Left lobe of liver (tissue), 2 donors: ENCODE results near the gene NECTIN2. TPM values are rescaled to one million over a fixed set of nuclear protein-coding genes. Genes with fewer than 3 reads are reported as not detected.
"Not testable (repeated sequence)": the region's sequence is repeated elsewhere in the genome, so short reads cannot be mapped to it uniquely, and the experiment has no call there.

Experiments used
- ATAC-seq: fragments of 200-7000 bp; cut with Tn5 transposase; one replicate; pipeline ENCODE4 v1.9.1; 2020; ENCODE audit warnings: mild to moderate bottlenecking, moderate library complexity
- DNase-seq: peaks from one replicate; pipeline ENCODE4 v3.0.0-alpha.2; 2020; ENCODE audit warnings: low spot score
- total RNA-seq: library from RNA; stranded (reverse); gene quantifications from one replicate; pipeline ENCODE4 v1.2.1, GENCODE V29; 2021
- donor health status: DM: no; HTN: no; CAD: no; lungs with moderate emphysema.
- donor health status: DM: no; HTN: yes; CAD: no.

Gene NECTIN2
- total RNA-seq, 1 donor from 2014 or later, result 70.4 TPM

DNA sequence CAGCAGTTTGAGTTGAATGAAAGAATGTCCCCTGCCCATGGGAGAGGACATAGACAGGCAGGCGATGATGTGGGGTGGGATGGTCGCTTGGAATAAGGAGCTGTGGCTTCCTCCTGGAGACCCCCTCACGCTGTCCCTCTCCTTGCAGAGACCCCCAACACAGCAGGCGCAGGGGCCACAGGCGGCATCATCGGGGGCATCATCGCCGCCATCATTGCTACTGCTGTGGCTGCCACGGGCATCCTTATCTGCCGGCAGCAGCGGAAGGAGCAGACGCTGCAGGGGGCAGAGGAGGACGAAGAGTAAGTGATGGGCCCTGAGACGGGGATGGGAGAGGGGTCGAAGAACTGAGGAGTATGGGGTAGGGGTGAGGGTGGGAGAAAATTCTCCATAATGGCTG is 36.0 kb downstream of the NECTIN2 start:
- no peak for ATAC-seq
- DNase-seq, result no peak

DNA sequence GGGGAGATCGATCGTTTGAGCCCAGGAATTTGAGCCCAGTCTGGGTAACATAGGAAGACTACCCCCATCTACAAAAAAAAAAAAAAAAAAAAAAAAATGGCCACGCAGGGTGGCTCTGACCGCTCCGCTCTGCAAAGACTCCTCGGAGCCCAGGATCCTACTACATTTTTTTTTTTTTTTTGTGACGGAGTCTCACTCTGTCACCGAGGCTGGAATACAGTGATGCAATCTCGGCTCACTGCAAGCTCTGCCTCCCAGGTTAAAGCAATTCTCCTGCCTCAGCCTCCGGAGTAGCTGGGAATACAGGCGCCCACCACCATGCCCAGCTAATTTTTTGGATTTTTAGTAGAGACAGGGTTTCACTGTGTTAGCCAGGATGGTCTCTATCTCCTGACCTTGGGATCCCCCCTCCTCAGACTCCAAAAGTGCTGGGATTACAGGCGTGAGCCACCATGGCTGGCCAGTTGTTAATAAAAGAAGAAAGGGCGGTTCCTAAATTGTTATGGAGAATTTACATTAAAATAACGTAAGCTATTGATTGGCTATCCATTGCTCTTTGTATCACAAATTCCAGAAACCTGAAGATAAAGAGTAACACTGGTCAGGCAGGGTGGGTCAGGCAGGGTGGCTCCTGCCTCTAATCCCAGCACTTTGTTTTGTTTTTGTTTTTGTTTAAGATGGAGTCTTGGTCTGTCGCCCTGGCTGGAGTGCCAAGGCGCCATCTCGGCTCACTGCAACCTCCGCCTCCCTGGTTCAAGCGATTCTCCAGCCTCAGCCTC is 36.7 kb downstream of the NECTIN2 start:
- DNase-seq, ATAC-seq: not testable (repeated sequence)

DNA sequence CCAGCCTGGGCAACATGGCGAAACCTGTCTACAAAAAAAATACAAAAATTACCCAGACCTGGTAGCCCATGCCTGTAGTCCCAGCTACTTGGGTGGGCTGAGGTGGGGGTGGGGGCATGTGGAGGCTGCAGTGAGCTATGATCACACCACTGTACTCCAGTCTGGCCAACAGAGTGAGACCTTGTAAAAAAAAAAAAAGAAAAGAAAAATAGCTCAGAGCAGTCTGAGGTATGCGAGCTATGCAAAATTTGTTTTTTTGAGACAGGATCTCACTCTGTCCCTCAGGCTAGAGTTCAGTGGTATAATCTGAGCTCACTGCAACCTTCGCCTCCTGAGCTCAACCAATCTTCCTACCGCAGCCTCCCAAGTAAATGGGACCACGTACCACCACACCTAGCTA is 37.8 kb downstream of the NECTIN2 start:
- ATAC-seq (no peak), DNase-seq (no peak)

DNA sequence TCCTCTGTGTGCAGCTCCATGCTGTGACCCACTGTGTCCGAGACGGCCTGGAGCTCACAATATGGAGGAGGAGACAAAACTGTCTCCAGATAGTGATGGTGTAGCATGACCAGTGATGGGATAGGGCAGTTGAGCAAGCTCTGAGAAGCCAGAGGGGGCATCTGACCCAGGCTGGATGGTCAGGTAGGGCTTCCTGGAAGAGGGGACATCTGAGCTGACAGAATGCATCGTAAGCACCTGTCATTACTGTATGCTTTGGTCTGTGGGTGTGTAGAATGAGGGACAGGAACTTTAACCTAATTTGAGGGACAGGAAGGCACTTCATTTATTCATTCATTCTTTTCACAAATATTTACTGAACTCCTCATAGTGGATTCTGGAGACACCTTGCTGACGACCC is 38.5 kb downstream of the NECTIN2 start:
- ATAC-seq (no peak), DNase-seq (no peak)

DNA sequence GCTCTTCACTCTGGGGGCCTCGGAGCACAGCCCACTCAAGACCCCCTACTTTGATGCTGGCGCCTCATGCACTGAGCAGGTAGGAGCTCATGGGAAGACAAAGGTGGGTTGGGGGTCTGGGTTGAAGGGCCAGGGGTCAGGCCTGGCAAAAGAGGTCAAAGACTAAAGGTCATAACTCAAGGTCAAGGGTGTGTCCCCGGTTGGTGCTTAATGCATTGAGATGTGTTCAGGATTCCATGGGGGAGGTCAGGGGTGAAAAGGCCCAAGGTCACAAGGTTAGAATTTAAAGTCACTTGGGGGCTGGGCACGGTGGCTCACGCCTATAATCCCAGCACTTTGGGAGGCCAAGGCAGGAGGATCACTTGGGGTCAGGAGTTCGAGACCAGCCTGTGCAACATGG is 40.0 kb downstream of the NECTIN2 start:
- ATAC-seq, result no peak
- DNase-seq, result no peak

DNA sequence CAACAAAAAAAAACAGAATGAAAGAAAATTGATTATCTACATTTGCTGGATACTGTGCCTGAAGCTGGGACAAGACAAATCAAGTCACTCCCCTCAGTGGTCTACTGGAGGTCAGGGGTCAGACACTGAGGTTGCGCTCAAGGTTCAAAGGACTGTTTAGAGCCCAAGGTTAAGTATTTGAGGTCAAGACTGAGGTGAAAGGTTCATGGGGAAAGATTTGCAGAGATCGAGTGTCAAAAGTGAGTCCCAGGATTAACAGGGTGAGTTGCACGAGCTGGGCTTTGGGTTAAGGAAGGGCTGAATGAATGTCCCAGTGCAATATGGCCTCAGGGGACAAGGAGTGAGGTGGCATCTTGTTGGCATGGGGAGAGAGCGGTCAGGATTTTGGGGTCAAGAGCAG is 41.6 kb downstream of the NECTIN2 start:
- ATAC-seq (no peak), DNase-seq (no peak)

DNA sequence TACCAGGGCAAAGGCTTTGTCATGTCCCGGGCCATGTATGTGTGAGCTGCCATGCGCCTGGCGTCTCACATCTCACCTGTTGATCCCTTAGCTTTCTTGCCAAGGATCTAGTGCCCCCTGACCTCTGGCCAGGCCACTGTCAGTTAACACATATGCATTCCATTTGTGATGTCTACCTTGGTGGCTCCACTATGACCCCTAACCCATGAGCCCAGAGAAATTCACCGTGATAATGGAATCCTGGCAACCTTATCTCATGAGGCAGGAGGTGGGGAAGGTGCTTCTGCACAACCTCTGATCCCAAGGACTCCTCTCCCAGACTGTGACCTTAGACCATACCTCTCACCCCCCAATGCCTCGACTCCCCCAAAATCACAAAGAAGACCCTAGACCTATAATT is 42.2 kb downstream of the NECTIN2 start:
- not testable (repeated sequence) for ATAC-seq, DNase-seq

DNA sequence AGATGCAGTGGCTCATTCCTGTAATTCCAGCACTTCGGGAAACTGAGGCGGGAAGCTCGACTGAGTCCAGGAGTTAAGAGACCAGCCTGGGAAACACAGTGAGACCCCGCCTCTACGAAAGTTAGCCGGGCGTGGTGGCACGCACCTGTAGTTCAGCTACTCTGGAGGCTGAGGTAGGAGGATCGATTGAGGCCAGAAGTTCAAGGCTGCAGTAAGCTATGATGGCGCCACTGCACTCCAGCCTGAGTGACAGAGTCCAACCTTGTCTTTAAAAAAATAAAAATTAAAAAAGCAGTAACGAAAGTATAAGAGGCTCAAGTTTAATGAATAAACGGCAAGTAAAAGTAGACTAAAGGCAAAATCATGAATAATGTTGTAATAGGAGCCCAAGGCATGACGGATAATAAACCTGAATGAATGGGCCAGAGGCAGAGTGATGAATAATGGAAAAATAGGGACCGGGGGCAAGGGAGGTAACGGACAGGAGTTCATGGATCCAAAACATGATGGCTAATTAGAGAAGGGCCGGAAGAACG is 43.8 kb downstream of the NECTIN2 start:
- DNase-seq (no peak), ATAC-seq (no peak)

DNA sequence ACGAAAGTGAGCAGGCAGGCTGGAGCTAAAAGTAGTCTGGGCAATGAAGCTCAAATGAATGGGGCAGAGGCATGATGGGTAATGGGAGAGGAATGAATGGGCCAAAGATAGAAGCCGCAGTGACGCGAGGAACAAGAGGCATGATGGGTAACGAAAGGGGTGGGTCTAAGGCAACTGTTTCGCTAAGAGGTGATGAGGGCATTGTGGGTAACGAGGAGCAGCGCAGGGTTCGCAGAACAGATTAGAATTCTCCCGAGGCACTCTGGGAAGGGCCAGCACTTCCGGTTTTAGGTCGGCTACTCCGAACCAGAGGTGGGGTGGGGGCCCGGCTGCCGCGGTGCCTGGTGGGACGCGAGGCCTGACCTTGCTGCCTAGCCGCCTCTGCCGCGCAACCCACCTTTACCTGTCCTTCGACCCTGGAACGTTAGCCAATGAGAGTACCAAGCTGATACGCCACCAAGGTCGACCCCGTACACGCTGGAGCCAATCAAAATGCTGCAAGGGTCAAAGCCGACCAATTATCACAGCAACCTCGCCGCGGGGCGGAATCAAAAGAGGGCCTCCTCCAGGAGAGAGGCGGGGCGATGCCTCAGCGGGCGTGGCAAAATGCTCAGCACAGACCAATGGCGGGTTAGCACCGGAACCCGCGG is 44.4 kb downstream of the NECTIN2 start:
- DNase-seq (peak; percentile 100), ATAC-seq (peak; percentile 83)

DNA sequence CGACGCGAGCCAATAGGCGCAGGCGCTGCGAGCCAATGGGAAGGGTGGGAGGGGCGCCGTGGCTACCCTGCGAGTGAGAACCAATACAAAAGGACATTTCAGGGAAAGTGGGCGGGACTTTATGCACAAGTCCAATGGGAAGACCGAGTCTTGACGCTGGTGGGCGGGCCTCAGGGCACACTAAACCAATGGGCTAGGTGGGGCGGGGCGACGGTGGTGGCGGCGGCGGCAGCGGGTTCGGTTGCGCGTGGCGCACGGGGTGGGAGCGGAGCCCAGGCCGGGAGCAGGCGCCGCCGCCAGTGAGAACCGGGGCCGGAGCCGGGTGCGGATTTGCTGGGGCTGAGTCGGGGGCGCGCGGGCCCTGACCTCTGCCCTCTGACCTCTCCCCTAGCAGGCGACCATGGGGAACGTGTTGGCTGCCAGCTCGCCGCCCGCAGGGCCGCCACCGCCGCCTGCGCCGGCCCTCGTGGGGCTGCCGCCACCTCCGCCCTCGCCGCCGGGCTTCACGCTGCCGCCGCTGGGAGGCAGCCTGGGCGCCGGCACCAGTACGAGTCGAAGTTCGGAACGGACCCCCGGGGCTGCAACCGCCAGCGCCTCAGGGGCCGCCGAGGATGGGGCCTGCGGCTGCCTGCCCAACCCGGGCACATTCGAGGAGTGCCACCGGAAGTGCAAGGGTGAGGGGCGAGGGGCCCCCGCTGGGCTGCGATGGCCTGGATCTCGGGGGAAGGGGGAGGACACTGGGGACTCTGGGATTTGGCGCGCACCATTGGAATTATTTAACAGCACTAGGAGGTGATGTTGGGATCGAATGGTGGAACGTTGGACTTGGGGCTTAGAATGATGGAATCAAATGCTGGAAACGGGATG is 45.2 kb downstream of the NECTIN2 start, which contains the start of gene TOMM40:
Gene TOMM40, plus strand, starts transcription at position 239 of the 867 bp plus-strand sequence. Its CDS starts 162 bp downstream, at position 401.
- ATAC-seq, result peak; percentile 80
- no peak for DNase-seq

DNA sequence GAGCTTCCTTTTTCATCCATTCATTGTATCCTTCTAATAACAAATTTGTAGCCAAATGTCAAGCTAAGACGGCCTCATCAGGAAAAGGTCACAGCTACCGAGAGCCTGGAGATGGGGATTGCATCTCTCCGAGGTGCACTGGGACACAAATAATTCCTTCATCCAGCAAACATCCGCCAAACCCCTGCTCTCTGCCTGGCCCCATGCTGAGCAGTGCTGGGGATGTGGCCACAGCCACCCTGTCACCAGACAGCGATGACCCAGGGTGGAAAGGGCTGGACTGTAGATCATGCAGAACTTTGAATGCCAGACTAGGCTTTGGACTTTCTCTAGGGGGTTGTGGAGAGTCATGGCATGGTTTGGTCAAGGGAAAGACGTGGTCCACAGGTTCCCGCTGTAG is 46.8 kb downstream of the NECTIN2 start:
- no peak for DNase-seq
- no peak for ATAC-seq

DNA sequence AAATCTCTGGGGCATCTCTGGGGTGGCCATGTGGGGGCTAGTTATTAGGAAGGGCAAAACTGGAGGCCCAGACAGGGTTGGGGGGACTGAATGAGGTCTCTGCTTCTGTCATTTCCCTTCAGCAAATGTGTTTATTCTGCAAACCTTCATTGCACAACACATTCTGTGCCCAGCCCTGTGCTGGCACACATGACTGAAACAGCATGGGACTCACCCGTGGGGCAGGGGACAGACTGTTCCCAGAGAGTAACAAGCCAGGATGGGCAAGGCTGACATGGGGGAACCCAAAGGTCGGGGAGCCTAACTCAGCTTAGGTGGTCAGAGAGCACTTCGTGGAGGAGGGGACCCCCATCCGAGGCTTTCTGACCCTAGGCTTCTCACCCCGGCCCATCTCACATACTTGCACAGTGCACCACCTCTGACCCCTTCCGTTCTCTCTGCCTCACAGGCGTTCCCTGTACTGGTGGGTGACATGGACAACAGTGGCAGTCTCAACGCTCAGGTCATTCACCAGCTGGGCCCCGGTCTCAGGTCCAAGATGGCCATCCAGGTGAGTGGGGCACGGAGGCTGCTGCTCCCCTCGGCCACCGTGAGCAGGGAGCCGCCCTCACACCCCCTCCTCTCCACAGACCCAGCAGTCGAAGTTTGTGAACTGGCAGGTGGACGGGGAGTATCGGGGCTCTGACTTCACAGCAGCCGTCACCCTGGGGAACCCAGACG is 47.4 kb downstream of the NECTIN2 start:
- no peak for DNase-seq

DNA sequence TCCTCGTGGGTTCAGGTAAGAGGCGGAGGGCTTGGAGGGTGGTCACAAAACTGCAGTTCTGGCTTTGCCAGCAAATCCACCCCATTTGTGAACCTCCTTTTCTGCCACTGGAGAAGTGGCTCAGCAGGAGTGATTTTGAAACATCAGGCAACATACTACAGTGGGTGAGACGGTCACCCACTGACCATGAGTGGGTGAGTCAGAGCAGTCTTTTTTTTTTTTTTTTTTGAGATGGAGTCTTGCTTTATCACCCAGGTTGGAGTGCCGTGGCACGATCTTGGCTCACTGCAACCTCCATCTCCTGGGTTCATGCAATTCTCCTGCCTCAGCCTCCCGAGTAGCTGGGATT is 47.9 kb downstream of the NECTIN2 start:
- no peak for ATAC-seq

More for the DNA sequence above, 47.4 kb downstream of the NECTIN2 start:
- ATAC-seq, result no peak

DNA sequence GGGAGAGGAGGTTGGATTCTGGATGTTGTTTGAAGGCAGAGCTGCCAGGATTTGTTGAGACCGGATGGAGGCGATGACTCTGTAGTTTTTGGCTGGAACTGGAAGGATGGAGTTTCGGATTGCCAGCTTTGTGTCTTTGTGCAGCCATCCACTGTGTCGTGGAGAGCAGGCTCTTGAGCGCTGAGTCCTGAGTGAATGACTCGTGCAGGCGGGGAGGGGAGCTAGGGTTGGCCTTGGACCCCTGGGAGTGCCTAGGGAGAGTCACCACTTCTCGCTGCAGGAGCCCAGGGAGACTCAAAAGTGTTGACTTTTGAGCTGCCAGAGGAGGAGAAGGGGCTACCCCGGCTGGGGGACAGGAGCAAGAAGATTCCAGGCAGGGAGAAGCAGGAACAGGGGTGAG is 48.8 kb downstream of the NECTIN2 start:
- ATAC-seq (no peak), DNase-seq (no peak)

More for the DNA sequence above, 47.9 kb downstream of the NECTIN2 start:
- DNase-seq, result no peak

DNA sequence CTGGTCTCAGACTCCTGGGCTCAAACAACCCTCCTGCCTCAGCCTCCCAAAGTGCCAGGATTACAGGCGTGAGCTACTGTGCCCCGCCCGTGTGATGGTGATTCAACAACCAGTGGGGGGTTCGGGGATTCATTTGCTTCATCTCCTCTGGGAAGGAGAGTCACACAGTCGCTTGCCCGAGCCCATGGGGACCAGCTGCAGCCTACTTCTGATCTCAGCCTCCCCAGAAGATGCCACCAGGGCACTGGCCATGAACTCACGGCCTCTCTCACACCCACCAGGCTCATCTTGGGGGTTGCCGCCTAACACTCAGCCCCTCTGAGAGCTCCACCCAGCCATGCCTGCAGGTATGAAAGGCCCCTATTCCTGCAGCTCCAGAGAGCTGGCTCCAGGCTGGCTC is 51.7 kb downstream of the NECTIN2 start:
- DNase-seq (no peak), ATAC-seq (no peak)

DNA sequence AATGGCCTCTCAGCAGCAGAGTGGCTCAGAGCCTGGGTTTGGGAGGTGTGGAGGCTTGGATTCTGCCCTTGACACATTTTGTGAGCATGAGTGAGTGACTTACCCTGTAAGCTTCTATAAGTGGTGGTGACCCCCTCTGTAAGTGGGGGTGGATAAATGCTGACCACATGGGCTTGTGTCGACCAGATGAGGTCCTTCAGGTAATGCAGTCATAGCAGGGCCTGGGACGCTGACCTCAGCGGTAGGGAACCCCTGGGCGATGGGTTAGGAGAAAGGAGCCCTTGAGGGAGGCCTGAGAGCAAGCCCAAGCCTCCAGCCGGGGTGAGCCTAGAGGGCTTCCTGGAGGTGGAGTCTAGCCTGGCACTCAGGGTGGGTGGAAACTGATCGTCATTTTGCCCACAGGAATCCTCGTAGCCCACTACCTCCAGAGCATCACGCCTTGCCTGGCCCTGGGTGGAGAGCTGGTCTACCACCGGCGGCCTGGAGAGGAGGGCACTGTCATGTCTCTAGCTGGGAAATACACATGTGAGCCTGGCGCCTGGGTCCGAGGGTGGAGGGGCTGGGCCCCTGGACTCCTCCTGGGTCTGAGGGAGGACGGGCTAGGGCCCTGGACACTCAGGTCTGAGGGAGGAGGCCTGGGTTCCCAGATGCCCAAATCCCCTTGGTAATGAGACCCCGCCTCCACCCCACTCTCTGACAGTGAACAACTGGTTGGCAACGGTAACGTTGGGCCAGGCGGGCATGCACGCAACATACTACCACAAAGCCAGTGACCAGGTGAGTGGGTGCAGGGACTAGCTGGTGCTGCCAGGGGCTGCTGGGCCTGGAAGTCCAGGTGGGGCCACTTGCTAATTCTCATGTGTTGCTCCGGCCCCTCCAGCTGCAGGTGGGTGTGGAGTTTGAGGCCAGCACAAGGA is 54.5 kb downstream of the NECTIN2 start:
- DNase-seq (no peak), ATAC-seq (no peak)

DNA sequence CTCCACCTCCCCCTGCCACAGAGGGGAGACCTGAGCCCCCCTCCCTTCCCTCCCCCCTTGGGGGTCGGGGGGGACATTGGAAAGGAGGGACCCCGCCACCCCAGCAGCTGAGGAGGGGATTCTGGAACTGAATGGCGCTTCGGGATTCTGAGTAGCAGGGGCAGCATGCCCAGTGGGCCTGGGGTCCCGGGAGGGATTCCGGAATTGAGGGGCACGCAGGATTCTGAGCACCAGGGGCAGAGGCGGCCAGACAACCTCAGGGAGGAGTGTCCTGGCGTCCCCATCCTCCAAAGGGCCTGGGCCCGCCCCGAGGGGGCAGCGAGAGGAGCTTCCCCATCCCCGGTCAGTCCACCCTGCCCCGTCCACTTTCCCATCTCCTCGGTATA is 57.1 kb downstream of the NECTIN2 start:
- no peak for DNase-seq
- ATAC-seq, result no peak

DNA sequence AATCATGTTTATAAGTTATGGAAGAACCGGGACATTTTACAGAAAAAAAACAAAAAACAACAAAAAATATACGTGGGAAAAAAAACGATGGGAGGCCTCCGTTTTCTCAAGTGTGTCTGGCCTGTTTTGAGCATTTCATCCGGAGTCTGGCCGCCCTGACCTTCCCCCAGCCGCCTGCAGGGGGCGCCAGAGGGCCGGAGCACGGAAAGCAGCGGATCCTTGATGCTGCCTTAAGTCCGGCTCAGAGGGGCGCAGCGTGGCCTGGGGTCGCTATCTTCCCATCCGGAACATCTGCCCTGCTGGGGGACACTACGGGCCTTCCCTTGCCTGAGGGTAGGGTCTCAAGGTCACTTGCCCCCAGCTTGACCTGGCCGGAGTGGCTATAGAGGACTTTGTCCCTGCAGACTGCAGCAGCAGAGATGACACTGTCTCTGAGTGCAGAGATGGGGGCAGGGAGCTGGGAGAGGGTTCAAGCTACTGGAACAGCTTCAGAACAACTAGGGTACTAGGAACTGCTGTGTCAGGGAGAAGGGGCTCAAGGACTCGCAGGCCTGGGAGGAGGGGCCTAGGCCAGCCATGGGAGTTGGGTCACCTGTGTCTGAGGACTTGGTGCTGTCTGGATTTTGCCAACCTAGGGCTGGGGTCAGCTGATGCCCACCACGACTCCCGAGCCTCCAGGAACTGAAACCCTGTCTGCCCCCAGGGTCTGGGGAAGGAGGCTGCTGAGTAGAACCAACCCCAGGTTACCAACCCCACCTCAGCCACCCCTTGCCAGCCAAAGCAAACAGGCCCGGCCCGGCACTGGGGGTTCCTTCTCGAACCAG is 57.7 kb downstream of the NECTIN2 start:
- DNase-seq, result peak; percentile 92

More for the DNA sequence above, 57.7 kb downstream of the NECTIN2 start:
- ATAC-seq, result peak; percentile 66
